ENCODE results near the gene JAG1.

Gene JAG1

DNA sequence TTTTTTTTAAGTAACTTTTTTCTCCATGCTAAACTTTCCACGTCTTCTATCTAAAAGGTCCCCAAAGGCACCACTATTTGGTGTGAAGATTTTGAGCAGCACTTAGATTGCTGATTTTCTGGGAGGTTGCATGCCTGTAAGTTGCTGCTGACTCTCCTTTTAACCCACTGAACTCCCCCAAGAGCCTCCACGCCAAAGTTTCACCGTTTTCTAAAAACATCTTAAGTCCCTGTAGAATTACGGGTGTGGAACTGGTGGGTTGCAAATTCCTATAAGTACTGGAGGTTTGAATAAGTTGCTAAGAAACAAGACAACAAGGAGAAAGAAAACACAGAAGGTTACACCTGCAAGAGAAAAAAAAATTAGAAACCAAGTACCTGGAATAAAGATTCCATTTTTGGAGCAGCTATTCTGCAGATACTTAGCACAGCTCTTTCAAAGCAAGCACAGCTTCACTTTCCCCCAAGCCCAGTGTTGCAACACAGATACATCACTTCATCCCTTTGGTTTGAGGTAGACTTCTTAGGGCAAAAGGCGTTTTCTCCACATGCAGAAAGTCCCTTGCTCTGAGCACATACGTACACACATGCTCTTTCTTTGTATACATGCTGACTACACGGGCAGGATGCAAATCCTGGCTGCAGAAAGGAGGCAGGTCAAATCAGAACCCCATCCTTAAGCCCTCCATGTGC is 5.0 kb downstream of the JAG1 start:
- no peak for DNase-seq (ENCODE audit: low read depth in 2 of 2)

DNA sequence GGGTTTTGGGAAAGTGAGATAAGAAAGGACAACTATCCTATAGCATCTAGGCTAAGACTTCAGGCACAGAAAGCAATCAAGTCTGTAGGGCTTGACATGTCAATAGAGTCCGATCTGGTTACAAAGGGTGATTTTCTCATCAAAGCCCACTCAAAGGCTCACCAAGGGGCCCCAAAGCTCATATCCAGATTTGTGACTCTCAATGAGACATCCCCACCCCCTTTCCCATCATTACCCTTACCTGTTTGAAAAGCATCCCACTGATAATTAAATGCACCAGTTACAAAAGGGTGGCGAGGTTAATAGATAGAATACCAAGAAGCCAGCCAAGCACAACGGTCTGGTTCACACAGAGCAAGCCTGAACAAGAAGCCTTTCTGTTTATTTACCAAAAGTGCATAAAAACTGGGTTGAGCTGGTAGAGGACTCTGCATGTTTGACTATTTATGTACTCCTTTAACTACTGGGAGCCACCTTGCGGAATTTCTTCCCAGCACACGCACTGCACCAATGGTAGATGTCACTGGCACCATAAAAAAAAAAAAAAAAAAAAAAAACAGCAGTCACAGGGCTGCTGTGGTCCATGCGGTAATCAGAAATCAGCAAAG is 6.1 kb downstream of the JAG1 start:
- no peak for DNase-seq (ENCODE audit: low read depth in 2 of 2)

DNA sequence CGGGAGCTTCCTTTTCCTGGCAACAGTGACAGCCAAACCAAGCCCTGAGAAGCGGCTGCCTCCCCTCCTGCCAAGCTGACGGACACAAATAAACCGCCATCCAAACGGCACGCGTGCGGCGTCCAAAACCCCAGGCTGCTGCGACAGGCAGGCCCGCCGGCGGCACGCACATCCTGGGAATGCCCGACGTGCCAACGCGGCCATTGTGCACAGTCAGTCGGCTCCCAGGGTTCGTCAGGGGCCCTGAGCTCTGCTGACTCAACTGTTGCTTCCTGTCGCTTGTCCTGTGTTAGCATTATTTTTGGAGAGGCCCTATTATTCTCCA is 6.8 kb downstream of the JAG1 start:
- no peak for DNase-seq (ENCODE audit: low read depth in 2 of 2)

DNA sequence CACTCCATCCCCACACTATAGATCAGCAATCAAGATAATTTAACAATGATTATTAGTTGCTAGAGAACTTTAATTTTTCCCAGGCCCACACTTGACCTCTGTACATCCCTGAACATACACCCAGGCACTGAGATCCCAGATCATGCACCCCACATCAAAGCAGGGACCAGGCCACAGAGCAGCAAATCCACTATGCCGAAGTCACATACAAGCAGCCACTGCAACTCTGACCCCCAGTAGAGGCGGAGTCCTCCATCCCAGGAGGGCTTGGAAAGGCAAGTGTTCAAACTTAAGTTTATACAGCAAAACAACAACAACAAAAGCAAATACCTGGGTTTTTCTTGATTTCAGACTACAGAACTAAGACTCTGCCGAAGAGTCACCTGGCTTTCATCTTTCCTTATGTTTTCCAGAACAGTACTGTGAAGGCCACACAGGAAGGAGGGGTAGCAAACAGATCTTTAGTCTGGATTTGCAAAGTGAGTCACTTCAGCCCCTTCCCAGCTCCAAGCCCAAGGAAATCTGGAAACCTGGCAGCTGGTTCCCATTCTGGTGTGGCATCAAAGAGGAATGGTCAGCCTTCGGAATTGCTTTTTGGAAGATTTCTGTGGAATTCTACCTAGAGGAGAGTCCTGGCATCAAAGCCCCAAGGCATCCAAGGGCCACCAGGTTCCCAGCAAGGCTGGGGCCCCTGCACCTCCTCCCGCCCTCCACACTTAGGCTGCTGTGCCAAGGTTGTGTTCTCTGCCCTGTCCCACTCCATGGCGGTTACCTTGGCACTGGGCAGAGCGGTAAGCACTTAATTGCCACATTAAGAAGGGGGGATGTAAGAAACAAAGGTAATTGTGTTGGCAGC is 7.3 kb downstream of the JAG1 start:
- DNase-seq (ENCODE audit: low read depth in 2 of 2): no peak

DNA sequence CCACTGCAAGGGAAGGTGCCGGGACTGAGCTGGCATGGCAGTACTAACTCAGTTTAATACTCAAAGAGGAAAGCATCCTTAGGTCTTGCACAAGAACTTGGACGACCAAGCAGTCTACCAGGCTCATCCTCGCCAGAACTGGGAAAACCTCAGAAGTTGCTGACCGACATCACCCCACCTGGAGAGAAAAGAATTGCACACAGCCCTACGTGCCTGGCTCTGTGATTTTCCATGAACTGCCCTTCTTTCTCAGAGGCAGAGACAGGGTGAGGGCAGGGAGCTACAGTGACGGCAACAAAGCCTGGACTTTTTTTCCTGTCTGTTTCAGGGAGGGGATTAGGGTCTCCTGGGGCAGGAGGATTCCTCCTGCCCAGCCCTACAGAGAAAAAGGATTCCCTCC is 8.0 kb downstream of the JAG1 start:
- no peak for DNase-seq (ENCODE audit: low read depth in 2 of 2)

DNA sequence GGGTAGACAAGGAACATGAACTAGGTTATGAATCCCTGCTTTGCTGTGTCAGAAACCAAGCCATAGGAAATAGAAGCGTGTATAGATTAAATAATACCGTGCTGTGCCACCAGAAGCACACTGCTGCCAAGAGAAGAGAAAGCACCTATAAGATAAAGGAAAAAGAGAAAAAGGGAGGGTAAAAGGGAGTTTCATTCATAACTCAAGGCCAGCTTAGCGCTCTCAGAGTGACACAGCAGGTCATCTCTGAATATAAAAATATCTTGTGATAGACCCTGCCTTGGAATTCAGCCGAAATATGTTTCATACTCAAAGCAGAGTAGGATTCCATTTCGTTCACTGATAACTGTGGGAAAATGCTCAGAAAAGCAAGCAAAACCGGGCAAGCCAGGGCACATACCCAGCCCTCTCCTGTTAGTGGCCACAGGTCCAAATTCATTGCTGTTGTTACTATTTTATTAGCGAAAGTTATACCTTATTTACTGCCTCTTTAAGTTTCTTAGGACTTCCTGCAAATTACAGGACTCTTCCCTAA is 8.7 kb downstream of the JAG1 start:
- no peak for DNase-seq (ENCODE audit: low read depth in 2 of 2)

DNA sequence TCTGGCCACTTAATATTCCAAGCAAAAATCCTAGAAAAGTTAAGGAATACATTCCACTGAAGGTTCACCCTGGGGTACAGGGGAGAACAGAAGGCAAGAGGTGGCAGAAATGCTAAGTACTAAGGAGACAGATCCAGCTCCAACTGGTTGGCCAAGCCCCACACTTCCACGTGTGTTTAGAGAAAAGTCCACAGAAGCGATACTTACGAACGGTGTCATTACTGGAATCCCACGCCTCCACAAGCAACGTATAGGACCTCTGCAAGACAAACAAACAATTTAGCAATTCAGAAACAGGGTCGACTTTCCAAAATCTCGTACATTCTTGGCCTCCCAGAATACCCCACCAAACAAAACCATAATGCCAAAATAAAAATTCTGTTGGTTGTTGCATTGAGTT is 10.0 kb downstream of the JAG1 start:
- DNase-seq (ENCODE audit: low read depth in 2 of 2): no peak

DNA sequence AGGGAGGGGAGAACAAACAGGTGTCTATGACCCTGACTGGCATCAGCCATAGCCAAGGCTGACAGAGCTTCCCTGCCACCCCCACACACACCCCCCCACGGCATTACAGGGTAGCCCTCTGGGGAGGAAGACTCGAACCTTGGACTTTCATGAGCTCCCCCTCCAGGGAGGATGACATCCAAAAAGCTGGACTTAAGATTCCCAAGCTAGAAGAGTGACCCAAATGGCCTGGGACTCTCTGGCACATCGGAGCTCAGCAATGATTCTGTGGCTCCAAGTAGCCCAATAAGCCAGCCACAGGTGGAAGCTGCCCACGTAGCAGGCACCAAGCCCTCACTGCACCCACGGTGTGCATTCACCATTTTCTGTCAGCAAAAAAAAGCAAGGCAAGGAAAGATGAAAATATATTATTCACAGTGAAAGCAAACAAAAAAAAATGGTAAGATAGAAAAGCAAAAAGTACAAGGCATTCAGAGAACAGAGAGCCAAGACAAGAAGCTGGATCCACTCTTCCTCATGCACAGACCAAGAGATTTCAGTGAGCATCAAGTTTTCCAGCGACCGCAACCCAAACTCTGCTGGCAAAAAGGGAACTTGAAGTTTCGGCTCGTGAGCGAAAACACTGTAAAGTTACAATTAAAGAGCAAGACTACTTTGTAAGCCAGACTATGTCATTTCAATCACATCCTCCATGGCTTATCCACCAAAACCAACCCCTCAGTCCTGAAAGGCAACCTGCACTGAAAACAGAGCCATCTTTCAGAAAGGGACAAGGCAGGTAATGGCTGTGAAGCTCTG is 10.9 kb downstream of the JAG1 start:
- DNase-seq (ENCODE audit: low read depth in 2 of 2): no peak

DNA sequence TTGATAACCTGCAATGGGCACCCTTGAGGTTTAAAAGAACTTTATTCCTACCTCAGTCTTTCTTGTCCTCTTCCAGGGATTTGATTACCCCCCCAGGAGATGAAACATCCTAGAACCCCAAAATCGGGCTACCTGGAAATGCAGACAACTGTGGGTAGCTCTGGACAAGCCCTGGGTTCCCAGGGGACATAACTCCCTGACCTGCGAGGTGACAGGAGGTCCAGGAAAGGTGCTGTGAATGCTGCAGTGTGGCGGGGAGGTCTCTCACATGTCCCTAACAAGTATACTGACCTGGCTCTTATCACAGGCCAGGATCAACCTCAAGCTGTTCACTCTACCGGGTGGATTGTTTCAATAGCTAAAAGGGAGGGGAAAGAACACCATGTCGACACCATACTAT is 11.6 kb downstream of the JAG1 start:
- no peak for DNase-seq (ENCODE audit: low read depth in 2 of 2)

DNA sequence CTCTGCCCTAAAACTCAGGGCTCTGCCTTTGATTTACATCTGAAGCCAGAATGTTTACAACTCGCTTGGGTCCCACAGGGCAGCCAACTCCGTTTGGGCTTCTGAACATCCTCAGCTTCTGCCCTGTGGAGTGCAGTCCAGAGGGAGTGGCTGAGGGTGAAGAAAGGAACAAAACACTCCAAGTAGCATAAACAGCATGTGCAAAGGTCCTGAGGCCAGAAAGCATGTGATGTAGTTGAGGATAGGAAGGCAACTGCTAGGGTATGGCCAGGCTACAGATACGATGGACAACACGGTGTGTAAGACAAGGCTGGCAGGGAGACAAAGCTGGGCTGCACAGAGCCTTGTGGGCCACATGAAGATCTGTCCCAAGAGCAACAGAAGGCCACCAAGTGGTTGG is 12.5 kb downstream of the JAG1 start:
- no peak for DNase-seq (ENCODE audit: low read depth in 2 of 2)

DNA sequence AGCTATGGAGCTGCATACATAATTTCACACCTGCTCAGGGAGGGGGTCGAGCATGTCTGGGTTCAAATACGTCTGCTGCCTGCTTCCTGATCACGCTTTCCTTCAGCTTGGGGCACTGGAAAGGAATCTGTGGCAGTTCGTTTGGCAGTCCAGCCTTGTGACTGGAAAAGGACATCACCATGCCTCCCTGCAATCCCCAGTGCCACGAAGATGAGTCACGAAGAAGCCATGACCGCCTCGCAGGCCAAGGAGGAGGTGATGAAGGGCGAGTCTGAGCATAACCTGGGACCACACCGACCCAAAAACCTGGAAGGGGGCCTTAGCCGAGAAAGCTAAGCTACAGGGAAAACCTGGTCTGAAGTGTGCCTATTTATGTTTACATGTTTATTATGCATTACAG is 13.1 kb downstream of the JAG1 start:
- no peak for DNase-seq (ENCODE audit: low read depth in 2 of 2)

DNA sequence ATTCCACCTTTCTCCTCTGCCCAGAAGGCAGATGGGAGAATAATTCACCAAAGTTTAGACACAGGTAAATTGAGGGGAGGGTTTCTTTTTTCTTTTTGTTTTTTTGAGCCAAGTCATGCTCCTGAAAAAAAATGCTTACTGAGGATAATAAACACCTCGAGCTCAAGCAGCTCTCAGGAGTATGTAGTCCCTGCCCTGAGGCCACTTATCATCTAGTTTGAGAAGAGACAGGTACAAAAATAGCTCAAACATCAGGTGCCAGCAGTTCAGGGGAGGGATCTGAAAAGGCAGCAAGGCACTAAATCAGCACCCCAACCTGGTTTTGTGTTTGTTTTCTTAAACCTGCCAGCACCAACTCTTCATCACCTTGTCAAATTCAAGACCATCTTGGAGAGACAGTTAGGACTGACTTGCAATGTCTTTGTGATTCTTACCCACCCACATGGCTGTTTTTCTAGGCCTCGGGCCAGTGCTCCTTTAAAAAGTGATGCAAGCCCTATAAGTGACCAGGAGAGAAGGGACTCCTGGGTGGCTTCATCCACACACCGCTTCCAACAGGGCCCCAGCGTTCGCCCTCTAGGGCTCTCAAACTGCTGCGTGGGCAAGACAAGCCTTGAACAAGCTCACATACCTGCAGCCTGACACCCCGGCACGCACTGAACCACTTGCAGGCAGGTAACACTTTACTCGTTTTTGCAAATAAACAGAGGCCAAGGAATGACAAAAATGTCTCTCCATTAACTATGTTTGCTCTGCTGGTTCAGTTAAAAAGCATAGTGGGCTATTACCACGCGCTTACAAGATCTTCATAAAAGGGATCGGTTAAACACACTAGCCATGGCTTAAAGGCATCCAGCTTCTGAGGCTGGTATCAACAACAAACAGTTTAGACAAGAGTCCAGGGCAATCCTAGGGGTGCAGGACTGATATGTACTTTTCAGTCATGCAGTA is 13.9 kb downstream of the JAG1 start:
- DNase-seq (ENCODE audit: low read depth in 2 of 2): no peak

DNA sequence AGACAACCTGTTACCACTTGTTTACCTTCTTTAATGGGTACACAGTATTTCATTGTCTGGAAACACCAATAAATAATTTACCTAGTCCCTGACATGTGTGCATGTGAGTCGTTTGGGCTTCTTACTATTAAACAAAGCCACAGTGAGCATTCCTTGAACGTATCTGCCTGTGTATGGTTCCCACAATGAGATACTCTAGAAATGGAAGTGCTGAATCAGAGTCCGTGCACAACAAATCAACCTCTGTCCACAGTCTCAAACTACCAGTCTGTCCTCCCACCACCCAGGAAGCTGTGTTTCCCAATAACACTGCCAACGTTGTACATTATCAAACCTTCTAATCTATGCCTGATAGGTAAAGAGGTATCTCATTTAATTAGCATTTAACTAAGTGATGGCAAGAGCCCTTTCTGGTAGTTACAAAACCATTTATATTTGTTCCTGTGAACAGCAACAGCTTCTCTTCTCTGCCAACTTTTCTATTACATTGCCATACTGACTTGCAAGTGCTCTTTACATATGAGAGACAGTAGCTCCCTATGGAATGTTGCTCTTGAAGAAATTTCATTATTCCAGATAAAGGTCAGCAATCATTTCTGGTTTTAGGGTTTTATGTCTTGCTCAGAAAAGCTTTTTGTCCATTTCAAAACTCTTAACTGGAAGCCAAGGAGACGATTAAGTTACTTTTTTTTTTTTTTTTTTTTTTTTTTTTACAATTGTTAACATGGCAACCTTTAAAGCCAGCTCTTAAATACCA is 14.7 kb downstream of the JAG1 start:
- DNase-seq (ENCODE audit: low read depth in 2 of 2): no peak

DNA sequence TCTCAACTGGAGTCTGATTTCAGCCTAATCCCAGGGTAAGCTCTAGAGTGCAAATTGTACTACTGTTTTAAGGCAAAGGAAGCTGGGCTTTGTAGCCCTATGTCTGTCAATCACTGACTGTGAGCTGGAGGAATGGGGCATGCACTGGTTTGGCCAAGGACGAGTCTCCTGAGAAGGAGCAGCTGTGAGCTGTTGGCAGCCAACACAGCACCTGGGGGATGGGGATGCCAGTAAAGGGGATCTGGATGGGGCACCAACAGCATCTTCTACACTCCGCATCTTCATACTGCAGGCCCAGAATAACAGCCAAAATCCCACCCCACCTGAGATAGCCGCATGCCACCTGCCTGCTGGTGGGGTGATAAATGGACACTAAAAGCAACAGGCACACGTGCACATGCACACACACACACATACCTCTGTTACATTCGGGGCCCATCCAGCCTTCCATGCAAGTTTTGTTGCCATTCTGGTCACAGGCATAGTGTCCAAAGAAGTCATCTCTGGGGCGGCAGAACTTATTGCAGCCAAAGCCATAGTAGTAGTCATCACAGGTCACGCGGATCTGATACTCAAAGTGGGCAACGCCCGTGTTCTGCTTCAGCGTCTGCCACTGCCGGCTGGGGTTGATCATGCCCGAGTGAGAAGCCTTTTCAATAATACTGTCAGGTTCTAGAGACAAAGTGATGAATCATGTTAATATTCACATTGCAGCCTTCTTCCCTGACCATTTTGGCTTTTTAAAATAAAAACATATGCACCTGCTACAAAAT is 15.6 kb downstream of the JAG1 start:
- DNase-seq (ENCODE audit: low read depth in 2 of 2): no peak

DNA sequence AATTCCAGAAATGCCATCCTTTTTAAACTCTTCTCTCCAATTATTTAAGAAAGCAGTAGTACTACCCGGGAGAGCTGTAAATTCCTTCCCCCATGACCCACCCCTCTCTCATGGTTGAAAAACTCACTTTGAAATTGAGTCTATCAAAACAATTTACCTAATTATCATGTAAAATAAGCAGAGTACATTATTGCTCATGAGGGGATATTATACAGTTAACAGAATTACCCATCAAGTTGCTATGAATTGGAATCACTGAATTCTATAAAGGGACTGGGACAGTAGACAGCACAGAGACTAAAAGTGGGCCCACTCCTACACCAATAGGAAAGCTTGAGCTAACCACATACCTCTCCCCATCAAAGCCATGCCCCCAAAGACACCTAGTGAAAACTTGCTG is 16.3 kb downstream of the JAG1 start:
- DNase-seq (ENCODE audit: low read depth in 2 of 2): no peak

DNA sequence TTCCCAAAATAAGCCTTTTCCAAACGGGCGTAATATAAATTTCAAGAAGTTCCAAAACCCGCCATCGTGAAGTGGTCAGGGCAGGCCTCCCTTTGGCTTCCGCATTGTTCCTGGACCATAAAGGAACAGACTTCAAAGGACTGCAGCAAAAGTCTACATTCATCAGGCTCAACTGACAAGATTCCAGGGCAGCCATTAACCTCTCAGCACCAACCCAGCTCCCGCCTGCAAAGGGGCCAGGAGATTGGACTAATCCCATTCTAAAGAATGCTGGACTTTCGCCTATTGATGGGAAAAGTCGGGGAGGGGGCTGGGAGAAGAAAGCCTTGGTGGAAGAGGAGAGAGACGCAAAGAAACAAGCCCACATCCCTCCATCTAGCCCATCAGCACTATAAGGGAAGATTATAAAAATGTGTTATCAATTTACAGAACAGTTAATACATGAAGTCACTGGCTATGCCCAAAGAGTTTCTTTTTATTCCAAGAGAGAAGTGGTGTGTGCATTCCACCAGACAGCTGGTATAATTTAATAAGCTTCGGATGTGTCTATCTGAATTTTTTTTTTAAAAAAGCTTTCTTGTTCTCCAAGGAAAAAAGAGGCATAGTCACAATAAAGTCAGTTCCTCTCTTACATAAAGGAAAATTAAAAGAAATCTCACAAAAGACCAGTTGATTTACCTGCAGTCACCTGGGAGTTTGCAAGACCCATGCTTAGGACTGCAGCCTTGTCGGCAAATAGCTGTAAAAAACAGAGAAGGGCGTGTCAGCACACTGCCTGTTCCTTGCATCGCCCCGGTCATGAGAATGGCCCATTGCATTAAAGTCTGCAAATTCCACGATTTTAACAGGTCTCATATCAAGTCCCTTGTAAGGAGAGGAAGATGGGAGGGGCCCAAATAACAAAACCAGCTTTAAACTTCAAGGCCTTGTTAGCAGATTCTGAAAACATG is 17.8 kb downstream of the JAG1 start:
- DNase-seq (ENCODE audit: low read depth in 2 of 2): no peak

DNA sequence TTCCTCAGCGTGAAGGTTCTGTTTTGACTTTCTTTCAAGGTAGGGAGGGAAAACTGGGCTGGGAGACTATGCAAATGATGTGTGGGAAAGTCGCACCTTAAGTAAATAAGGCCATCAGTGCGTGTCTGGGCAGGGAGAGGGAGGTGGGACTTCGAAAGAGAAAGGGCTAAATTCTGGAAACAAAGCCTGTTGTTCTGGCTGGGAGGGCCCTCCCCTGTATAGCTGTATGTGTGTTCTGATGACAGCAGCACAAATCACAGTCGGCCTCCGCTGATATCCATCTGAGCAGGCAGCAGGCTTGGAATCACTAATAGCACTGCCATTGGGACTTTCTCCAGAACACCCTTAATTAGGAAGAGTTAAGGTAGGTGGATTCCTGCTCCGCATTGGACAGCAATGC is 19.2 kb downstream of the JAG1 start:
- DNase-seq (ENCODE audit: low read depth in 2 of 2): no peak

DNA sequence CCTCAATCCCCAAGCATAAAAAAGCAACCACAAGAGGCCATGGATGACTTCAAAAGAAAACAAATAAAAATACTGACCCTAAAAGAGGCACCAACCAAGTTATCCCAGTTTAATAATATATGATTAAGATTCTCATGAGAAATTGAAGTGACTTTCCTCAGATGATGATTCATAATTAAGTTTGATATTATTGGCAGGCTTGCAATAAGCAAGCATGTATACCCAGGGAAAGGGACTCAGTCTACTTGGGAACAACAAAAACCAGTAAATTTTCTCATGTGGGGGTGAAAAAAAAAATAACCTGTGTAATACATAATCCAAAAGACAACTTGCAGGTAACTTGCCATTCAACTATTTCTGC is 19.6 kb downstream of the JAG1 start:
- no peak for DNase-seq (ENCODE audit: low read depth in 2 of 2)
